Activated CD8-positive, alpha-beta memory T cell treated with anti-CD3 and anti-CD28 coated beads, Interleukin-2, amount 50 U/mL, for 24 hours (primary cell): Measurements from ENCODE around the gene RNF113A.
"Not testable (repeated sequence)": the region's sequence is repeated elsewhere in the genome, so short reads cannot be mapped to it uniquely, and the experiment has no call there.

Source experiments
- DNase-seq: peaks from one replicate; pipeline ENCODE4 v3.0.0-alpha.2; 2020; ENCODE audit errors: extremely low read depth

RNF113A gene

GRCh38 chrX:119833905-119834304 lies 37.6 kb downstream of the RNF113A start:
- DNase-seq = no peak

GRCh38 chrX:119828446-119828845 lies 43.1 kb downstream of the RNF113A start:
- DNase-seq = no peak

- DNase-seq = no peak
Observed at GRCh38 chrX:119826399-119826959, 45.1 kb downstream of the RNF113A start.

GRCh38 chrX:119824221-119824620 lies 47.3 kb downstream of the RNF113A start:
- not testable (repeated sequence) for DNase-seq

- DNase-seq = not testable (repeated sequence)
Observed at GRCh38 chrX:119821703-119822102, 49.8 kb downstream of the RNF113A start.
